Fibroblast of the aortic adventitia (primary cell): ENCODE measurements around the gene HS3ST5. TPM values are rescaled to one million over a fixed set of nuclear protein-coding genes. Genes with fewer than 3 reads are reported as not detected.

Experiments
- DNase-seq: peaks from one replicate; pipeline ENCODE4 v3.0.0-alpha.2; 2010; ENCODE audit warnings: low read depth
- H3K4me3 ChIP-seq: 2 replicates; pipeline ENCODE4 v1.5.1; 2011; ENCODE audit warnings: low read depth, mild to moderate bottlenecking, control low read depth, low read length, moderate library complexity
- CTCF ChIP-seq: IDR thresholded peaks from 2 replicates; pipeline ENCODE4 v1.5.1; 2011; ENCODE audit warnings: mild to moderate bottlenecking, low read length, control low read depth, inconsistent platforms; ENCODE audit not compliant: insufficient read depth
- total RNA-seq: library from RNA; depleted of rRNA; stranded (reverse); fragments of >200 nt; gene quantifications from 2 replicates; pipeline ENCODE4 v1.2.3, GENCODE V29; 2012; ENCODE audit warnings: low replicate concordance

Gene HS3ST5
- total RNA-seq, 1 donor = 0.09 TPM

DNA sequence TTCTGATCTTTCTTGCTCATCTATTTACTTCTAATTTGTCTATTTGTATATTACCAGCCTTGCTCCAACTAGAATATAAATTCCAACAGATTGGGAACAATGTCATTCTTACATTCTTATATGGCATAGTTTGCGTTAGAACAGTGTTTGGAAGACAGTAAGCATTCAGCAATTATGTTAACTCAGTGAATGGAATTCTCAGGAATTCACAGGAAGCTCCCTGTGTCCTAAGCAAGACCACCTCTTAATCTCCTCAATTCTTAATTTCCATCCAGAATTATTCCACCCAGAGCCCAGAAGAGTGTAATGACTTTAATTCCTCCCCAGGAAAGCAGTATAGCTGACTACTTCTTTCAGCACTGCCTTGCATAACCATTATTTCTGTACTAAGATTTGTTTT is 18.2 kb upstream of the HS3ST5 start:
- no peak for TF ChIP-seq CTCF
- H3K4me3 ChIP-seq = no peak overlapping the region
- DNase-seq = no peak

GRCh38 chr6:114355300-114355699 is 12.5 kb upstream of the HS3ST5 start:
- H3K4me3 ChIP-seq = no peak overlapping the region
- no peak for TF ChIP-seq CTCF
- DNase-seq = no peak

- no peak for DNase-seq
- no peak overlapping the region for H3K4me3 ChIP-seq
- no peak for TF ChIP-seq CTCF
These were observed 11.7 kb upstream of the HS3ST5 start for GRCh38 chr6:114354482-114354881.

GRCh38 chr6:114346451-114346850 is 3.6 kb upstream of the HS3ST5 start:
- no peak for TF ChIP-seq CTCF

DNA sequence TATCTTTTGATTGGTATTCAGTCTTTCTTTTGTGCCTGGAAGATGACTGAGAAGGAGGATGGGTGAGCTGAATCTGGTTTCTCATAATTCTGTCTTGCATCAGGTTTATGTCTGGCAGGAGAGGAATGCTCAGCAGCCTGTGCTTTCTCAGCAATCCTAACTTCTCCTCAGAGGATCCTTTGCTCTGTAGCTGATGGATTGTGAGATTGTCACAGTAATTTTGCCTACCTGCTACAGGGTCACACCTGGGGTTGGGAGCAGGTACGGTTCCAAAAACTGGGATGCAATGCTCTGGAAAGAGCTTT is 2.1 kb upstream of the HS3ST5 start:
- DNase-seq = no peak
- no peak overlapping the region for H3K4me3 ChIP-seq
- no peak for TF ChIP-seq CTCF

More at GRCh38 chr6:114346451-114346850, 3.6 kb upstream of the HS3ST5 start:
- DNase-seq = no peak
- no peak overlapping the region for H3K4me3 ChIP-seq

- H3K4me3 ChIP-seq = no peak overlapping the region
- TF ChIP-seq CTCF = no peak
- DNase-seq = no peak
These were observed 1.6 kb upstream of the HS3ST5 start for GRCh38 chr6:114344246-114344970.

GRCh38 chr6:114343782-114344144 is 940 bp upstream of the HS3ST5 start:
- no peak for DNase-seq
- no peak for TF ChIP-seq CTCF
- no peak overlapping the region for H3K4me3 ChIP-seq
